ENCODE results near the gene TMEM179B.
"Not testable (repeated sequence)": the region's sequence is repeated elsewhere in the genome, so short reads cannot be mapped to it uniquely, and the experiment has no call there.

TMEM179B gene

DNA sequence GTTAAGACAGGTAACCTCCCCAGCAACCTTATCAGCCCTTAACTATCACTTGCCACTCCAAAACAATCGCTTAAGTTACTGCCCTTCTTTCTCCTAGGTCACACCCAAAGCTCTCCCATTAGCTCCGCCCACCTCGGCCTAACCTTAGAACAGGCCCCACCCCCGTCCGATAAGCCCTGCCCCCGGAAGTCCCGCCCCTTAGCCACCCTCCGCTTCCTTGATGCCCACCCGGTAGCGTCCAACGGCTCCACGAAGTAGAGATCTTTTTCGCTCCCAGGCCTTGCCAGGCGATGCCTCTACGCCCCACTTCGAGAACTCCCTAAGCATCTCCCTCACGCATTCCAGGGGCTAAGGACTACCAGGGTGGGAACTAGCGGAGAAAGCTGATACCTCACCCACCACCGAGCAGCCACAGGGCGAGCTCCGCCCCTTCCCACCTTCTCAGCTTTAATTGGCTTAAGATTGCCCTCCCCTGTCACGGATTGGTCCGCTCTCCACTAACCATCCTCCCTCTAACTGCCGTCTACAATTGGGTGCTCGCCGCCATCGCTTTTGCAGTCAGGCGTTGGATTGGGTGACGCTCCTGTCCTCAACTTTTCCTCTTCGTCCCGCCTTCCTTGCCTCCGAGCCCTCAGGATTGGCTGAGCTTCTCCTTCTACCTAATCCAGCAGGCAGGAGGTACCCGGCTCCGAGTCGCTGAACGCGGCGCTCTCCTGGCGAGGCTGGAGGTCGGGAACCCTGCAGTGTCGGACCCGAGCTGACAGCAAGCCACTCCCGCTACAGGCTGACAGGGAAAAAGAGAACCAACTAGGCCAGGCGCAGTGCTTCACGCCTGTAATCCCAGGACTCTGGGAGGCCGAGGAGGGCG, 33.2 kb upstream of the TMEM179B start, which contains the start of gene ZBTB3:
ZBTB3 (minus strand) TSS at position 425 of the 868 bp plus-strand sequence. CDS start 496 bp downstream, outside the sequence.
- TF ChIP-seq, protein P1, sequence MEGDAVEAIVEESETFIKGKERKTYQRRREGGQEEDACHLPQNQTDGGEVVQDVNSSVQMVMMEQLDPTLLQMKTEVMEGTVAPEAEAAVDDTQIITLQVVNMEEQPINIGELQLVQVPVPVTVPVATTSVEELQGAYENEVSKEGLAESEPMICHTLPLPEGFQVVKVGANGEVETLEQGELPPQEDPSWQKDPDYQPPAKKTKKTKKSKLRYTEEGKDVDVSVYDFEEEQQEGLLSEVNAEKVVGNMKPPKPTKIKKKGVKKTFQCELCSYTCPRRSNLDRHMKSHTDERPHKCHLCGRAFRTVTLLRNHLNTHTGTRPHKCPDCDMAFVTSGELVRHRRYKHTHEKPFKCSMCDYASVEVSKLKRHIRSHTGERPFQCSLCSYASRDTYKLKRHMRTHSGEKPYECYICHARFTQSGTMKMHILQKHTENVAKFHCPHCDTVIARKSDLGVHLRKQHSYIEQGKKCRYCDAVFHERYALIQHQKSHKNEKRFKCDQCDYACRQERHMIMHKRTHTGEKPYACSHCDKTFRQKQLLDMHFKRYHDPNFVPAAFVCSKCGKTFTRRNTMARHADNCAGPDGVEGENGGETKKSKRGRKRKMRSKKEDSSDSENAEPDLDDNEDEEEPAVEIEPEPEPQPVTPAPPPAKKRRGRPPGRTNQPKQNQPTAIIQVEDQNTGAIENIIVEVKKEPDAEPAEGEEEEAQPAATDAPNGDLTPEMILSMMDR (conservative IDR thresholded peaks at IDR 0.05; ENCODE audit: low read depth), result no peak
- DNase-seq (ENCODE audit: low spot score), result peak; percentile 98
- H3K27ac ChIP-seq, result peak within 1 kb of the TSS; percentile 86
- POLR2A ChIA-PET (ENCODE audit: low non-redundant PET), result interaction anchor here (0.5 to 1.5 kb wide), 13 partner anchors 8 to 1456 kb away, joined by 3 to 11 read pairs (median 4); partner anchors contain the start of genes C11orf98, CSKMT, HNRNPUL2 and LBHD1
- CTCF ChIA-PET, result interaction anchor here (0.6 to 1.3 kb wide), 5 partner anchors 17 to 1297 kb away, joined by 3 to 6 read pairs (median 4); partner anchors contain the start of gene TAF6L

DNA sequence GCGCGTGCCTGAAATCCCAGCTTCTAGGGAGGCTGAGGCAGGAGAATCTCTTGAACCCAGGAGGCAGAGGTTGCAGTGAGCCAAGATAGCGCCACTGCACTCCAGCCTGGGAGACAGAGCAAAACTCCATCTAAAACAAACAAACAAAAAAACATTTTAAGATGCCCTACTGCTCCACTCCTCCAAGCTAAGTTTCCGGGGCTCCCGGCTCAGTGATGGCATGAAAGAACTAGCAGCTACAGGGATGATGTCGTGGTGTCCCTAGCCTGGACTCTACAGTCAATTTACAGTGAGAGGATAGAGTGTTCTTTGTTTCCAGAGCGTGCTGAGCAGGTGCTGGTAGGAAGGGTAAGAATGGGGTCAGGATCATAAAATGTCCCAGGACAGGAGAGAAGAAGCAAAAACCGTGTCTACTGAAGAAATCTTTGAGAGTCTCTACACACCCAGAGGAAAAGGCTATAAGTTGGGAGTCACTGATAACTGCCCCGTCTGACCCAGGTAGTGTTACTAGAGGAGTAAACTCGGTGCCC, 32.1 kb upstream of the TMEM179B start:
- TF ChIP-seq, protein P1 (conservative IDR thresholded peaks at IDR 0.05; ENCODE audit: low read depth), result no peak
- peak overlapping the region; percentile 86 for H3K27ac ChIP-seq
- ChIA-PET CTCF (no interaction called here), POLR2A (ENCODE audit: low non-redundant PET) (interaction anchor here (1.5 kb wide), 1 partner anchor 15 kb away, joined by 5 read pairs; no protein-coding TSS in a partner anchor)
- no peak for DNase-seq (ENCODE audit: low spot score)

DNA sequence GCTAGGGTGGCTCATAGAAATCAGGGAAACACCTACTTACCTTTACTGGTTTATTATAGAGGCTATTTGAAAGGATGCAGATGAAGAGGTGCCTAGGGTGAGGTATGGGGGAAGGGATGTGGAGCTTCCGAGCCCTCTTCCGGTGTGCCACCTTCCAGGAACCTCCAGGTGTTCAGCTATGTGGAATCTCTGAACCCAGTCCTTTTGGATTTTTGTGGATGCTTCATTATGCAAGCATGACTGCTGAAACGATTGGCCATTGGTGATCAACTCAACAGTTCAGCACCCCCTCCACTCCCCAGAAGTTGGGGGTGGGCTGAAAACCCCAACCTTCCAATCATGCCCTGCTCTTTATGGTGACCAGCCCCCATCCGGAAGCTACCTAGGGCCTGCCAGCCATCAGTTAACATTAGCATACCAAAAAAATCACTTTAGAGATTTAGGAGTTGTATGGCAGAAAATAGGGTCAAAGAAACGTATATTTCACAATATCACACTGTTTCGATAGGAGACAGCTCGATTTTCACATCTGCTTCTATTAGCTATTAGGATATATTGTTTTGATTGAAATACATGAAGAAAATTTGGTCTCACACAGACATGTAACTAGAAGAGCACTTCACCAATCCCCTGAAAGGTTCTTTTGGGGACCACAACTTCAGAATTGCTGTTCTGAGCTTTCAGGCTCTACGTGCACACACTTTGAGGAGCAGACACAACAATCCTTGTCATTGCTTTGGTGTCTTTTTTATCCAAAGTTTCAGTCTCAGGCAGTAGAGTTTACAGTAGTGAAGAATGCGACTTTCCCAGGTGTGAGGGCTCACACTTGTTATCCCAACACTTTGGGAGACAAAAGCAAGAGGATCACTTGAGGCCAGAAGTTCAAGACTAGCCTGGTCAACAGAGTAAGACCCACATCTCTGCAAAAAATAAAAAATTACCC, 29.1 kb upstream of the TMEM179B start:
- ChIA-PET CTCF (no interaction called here), POLR2A (ENCODE audit: low non-redundant PET) (no interaction called here)
- DNase-seq (ENCODE audit: low spot score), result no peak
- H3K27ac ChIP-seq, result no peak overlapping the region
- TF ChIP-seq, protein P1 (conservative IDR thresholded peaks at IDR 0.05; ENCODE audit: low read depth), result no peak

DNA sequence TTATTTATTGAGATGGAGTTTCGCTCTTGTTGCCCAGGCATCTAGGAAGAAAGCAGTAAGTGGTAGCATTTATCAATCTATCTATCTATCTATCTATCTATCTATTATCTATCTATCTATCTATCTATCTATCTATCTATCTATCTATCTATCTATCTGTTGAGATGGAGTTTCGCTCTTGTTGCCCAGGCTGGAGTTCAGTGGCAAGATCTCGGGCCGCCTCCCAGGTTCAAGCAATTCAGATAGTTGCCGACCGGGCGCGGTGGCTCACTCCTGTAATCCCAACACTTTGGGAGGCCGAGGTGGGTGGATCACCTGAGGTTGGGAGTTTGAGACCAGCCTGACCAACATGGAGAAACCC, 26.4 kb upstream of the TMEM179B start:
- POLR2A ChIA-PET (ENCODE audit: low non-redundant PET), result interaction anchor here (0.7 to 1.0 kb wide), 2 partner anchors 33 to 80 kb away, joined by 3 to 8 read pairs; partner anchors contain the start of gene TTC9C
- CTCF ChIA-PET, result interaction anchor here (1.3 kb wide), 1 partner anchor 10 kb away, joined by 3 read pairs; the partner anchor contains the start of gene TAF6L
- H3K27ac ChIP-seq, result peak overlapping the region; percentile 84
- not testable (repeated sequence) for DNase-seq (ENCODE audit: low spot score)

DNA sequence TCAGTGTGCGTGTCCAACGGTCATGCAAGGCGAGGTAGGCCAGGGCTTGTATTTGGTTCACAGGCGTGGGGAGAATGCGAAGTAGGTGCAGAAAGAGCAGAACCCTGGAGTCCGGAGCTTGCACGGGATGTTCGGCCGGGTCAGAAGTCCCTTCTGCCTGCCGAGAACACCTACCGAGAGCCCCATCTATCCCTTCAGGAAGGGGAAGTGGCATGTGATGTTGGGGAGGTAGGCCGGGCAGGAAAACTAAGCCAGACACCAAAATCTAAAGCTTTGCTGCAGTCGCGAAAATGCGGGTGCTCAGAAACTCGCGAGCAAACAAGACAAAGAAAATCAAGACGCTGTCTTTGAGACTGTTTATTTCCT, 16.4 kb upstream of the TMEM179B start:
- ChIA-PET POLR2A (ENCODE audit: low non-redundant PET) (interaction anchor here (0.7 to 1.3 kb wide), 4 partner anchors 9 to 71 kb away, joined by 4 to 6 read pairs (median 5); partner anchors contain the start of genes POLR2G and ZBTB3), CTCF (interaction anchor here (0.6 to 2.4 kb wide), 5 partner anchors 10 to 933 kb away, joined by 3 to 13 read pairs (median 4); partner anchors contain the start of genes POLR2G and ZBTB3)
- H3K27ac ChIP-seq, result peak overlapping the region; percentile 97
- TF ChIP-seq, protein P1 (conservative IDR thresholded peaks at IDR 0.05; ENCODE audit: low read depth), result no peak
- no peak for DNase-seq (ENCODE audit: low spot score)

DNA sequence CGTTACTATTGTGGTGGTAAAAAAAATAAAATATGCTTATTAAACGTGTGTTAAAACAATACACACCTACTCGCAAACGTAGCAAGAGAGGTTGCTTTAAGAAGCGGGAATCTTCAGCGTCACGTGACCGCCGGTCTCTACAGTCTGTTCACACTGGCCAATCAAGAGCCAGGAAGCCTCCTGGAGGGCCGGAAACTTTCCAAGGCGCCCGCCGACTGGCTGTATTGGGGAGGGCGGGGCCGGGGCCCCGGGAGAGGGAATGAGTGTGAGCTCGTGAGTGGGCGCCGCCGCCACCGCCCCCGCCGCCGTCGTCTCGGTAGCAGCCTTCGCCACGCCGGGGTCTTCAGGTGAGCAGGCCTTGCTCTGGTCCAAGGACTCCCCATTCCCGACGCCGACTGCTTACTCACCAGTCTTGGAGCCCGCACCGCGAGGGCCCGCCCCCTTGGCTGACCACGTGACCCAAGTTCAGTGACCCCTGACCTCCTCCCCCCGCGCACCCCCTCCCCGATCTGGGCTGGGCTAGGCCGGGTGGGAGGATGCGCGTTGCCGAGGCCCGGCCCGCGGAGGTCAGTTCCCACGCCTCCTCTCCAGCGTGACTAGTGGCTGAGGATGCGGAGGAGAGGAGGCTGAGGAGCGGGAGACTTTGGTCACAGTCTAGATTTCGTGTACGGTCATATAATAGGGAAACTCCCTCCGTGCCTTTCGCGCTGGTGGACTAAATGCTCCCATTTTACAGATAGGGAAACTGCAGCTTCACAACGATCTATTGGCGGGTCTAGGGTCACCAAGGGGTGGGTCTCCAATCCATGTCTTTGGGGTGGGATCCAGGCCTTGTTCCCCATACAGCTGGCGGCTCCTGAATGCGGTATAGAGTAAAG, 15.8 kb upstream of the TMEM179B start, which contains the start of gene TAF6L:
TAF6L (plus strand) TSS at position 253 of the 878 bp plus-strand sequence. CDS start 4,388 bp downstream, outside the sequence.
- TF ChIP-seq, protein P1 (conservative IDR thresholded peaks at IDR 0.05; ENCODE audit: low read depth), result no peak
- CTCF ChIA-PET, result interaction anchor here (0.6 to 2.4 kb wide), 5 partner anchors 10 to 932 kb away, joined by 3 to 13 read pairs (median 4); partner anchors contain the start of genes POLR2G and ZBTB3
- peak; percentile 98 for DNase-seq (ENCODE audit: low spot score)
- peak within 1 kb of the TSS; percentile 97 for H3K27ac ChIP-seq
- POLR2A ChIA-PET (ENCODE audit: low non-redundant PET), result interaction anchor here (0.7 to 1.3 kb wide), 4 partner anchors 9 to 70 kb away, joined by 4 to 6 read pairs (median 5); partner anchors contain the start of genes POLR2G and ZBTB3
